NCI-H226 (cell line): ENCODE results near the gene PLXNA4.
"Not testable (repeated sequence)": the region's sequence is repeated elsewhere in the genome, so short reads cannot be mapped to it uniquely, and the experiment has no call there.

Experiments used
- DNase-seq: peaks from one replicate; pipeline ENCODE4 v3.0.0-alpha.2; 2015

PLXNA4 gene, protein sequence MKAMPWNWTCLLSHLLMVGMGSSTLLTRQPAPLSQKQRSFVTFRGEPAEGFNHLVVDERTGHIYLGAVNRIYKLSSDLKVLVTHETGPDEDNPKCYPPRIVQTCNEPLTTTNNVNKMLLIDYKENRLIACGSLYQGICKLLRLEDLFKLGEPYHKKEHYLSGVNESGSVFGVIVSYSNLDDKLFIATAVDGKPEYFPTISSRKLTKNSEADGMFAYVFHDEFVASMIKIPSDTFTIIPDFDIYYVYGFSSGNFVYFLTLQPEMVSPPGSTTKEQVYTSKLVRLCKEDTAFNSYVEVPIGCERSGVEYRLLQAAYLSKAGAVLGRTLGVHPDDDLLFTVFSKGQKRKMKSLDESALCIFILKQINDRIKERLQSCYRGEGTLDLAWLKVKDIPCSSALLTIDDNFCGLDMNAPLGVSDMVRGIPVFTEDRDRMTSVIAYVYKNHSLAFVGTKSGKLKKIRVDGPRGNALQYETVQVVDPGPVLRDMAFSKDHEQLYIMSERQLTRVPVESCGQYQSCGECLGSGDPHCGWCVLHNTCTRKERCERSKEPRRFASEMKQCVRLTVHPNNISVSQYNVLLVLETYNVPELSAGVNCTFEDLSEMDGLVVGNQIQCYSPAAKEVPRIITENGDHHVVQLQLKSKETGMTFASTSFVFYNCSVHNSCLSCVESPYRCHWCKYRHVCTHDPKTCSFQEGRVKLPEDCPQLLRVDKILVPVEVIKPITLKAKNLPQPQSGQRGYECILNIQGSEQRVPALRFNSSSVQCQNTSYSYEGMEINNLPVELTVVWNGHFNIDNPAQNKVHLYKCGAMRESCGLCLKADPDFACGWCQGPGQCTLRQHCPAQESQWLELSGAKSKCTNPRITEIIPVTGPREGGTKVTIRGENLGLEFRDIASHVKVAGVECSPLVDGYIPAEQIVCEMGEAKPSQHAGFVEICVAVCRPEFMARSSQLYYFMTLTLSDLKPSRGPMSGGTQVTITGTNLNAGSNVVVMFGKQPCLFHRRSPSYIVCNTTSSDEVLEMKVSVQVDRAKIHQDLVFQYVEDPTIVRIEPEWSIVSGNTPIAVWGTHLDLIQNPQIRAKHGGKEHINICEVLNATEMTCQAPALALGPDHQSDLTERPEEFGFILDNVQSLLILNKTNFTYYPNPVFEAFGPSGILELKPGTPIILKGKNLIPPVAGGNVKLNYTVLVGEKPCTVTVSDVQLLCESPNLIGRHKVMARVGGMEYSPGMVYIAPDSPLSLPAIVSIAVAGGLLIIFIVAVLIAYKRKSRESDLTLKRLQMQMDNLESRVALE (N-terminal part only)

DNA sequence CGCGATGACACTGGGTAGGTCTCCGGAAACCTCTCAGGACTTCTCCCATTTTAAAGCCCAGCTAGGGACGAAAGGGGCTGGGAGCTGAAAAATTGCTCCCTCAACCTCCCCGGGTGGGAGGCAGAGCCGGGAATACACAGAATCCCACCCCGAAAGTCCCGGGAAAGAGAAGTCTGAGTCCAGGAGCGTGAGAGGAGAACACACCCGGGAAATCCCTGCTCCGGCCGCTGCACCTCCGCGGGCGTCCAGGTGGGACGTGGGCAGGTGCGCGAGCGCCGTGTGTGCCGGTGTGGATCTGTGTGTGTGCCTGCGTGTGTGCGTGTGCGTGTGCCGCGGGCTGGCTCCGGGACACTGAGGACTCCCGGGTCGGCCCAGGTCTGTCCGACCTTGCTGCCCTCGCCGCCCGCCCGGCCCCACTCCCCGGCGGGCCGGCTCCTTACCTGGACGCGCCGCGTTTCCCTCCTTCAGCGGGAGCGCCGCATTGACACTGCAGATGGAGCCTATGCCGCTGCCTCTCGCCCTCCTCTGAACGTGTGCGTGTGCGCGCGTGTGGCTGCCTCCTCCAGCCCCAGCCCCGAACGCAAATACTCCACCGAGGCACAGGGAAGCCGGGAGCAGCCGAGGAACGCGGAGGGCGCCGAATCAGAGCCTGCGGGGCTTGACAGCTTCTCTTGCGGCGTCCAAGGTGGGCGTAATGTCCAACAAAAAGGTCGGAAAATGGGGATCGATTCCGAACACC is at the start of gene PLXNA4:
TSS of gene PLXNA4 (minus strand) at position 489 of the 739 bp plus-strand sequence. CDS start 67,777 bp downstream, outside the sequence.
- no peak for DNase-seq

DNA sequence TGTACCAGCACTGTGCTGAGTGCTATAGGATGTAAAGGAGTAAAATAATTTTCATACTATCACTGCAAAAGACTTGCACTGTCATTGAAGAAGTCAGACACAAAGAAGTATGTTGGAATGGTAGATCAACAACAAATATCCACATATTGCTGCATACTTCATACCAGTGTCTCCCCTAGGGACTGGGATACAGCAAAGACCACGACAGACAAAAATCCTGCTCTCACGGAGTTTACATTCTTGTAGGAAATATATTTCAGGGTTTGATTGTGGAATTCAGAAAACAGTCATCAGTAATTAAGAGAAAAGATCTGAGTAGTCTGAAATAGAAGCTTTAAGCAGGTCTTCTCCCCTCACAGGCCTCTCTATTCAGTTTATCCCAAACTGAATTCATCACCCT is 49.4 kb upstream of the PLXNA4 start:
- DNase-seq: no peak

DNA sequence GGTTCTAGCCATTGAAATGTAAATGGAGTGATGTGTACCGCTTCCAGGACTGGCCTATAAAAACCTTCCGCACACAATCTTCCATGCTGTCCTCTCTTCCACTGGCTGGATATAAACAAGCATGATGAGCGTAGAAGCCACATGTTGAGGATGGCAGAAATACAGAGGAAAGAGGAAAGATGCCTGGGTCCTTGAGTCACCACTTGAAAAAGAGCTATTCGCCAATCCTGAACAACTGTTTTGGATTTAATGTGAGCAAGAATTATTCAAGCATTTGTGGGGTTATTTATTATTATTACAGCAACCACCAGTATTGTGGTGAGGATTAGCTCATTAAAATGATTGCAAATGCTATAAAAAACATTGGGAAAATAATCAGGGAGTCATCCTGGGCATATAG is 45.8 kb upstream of the PLXNA4 start:
- no peak for DNase-seq

DNA sequence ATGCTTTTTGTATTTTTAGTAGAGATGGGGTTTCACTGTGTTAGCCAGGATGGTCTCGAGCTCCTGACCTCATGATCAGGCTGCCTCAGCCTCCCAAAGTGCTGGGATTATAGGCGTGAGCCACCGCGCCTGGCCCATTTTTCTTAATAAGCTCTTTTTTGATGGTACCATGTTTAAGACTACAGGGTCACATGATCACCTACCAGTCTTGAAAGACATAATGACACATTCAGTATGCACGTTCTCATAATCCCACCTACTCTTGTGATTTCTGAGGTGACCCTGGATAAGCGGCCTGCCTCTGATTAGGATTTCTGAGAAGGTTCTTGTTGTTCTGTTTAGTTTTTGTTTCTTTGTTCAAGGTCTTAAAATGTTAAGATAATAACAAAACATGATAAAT is 43.7 kb upstream of the PLXNA4 start:
- DNase-seq: no peak

DNA sequence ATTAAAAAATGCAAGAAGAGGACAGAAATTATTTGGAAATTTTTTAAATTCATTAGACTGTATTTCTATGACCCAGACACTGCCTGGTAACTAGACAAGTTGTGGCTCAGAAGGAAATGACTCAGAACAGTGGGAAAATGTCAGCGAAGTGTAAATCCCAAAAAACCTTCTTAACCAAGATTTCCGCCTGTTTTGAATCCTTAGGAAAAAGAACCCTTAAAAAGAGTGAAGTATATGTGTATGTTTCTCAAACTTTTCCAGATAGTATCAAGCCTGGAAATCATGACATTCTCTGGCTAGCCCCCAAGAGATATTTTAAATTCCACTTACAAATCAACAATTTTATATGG is 42.7 kb upstream of the PLXNA4 start:
- DNase-seq: no peak

DNA sequence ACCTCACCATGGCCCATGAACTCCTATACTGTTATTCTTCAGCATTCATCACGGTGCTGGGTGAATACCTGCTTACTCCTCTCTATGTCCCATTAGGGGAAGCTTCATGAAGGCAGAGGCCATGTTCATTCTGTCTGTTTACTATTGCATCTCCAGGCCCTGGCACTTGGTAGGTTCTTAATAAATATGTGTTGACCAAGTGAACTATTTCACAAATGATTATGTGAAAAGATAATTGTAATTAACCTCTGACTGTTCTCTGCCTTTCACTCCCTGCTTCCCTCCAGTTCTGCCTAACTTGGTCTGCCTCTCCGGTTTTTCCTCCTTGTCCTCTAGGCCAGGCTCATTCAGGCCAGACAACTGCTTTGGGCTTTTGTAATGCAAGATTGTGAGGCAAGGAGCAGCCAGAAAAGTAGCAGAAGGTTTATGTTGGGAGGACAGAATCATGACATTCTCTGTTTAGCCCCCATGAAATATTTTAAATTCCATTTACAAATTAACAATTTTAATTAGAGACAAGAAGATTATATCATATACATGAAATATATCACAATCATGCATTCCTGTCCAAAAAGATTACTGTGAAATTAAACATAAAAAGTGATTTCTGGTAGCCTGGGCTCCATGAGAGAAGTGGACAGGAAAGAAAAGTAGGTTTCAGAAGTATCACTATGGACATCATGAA is 42.1 kb upstream of the PLXNA4 start:
- no peak for DNase-seq

DNA sequence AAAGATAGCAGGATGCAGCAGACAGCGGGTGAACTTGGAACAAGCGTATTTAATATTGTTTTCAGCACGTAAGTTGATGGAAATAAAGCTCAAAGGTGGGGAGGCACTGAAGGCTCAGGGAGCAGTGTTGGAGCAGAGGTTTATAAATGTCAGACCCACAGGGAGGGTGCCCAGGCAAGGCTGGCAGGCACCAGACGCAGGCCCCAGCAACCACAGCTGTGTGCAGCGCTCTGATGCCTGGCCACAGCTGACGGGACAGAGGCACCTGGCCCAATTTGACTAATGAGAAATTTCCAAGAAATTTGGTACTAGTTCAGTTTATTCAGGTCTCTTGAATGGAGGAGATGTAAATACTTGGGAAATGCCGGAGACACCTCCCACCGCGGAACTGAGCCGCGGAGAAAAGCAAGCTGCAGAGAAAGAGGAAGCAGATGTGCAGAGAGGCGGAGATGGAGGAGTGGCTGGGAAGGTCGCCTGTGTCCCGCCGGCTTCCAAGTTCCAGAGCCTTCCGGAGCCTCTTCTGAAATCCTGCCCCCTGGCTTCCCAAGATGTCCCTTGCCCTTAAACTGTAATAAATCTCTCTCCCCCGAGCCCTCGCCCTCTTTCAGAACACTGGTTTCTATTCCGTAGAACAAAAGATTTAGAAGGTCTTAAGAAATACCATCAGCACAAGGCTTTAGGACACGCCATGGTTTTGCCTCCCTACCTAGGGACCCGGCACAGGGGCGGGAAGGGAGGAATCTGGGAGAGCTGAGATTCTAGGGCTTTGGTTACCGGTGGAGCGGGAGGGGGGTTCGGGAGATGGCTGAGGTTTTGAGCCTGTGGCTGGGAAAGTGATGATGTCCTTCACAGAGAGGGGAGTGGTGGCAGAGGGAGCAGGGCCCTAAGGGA is 38.4 kb upstream of the PLXNA4 start:
- no peak for DNase-seq

DNA sequence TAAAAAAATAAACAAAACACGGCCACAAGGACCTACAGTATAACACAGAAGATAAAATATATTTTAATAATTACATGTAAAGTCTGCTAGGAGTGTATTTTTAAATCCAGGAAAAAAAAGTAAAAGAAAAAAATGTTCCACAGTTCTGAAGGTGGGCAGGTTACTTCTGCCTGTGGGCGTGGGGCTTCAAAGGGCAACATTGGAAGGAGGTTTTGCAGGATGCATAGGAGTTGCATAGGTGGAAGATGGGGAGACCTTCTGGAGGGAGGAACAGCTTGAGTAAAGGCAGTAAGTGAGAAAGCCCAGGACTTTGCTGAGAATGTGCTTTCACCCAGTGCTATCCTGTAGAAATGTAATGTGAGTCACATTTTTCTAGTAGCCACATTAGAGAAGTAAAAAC is 37.5 kb upstream of the PLXNA4 start:
- no peak for DNase-seq

DNA sequence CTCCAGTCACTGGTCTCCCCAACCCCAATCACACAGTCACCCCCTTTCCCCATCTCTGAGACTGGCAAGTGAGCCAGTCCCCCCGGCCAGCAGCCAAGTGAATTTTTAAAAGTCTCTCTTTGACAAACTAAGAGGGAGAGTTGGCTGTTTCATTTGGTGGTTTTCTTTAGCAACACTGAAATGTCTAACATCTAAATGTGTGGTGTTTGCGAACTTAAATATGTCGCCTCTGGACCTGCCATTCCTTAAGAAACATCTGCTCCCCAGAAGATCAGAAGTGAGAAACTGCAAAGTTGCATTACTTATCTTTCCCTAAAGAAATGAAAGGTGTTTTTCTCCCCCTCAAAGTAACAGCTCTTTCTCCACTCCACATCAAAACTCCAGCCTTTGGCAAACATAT is 34.7 kb upstream of the PLXNA4 start:
- no peak for DNase-seq

DNA sequence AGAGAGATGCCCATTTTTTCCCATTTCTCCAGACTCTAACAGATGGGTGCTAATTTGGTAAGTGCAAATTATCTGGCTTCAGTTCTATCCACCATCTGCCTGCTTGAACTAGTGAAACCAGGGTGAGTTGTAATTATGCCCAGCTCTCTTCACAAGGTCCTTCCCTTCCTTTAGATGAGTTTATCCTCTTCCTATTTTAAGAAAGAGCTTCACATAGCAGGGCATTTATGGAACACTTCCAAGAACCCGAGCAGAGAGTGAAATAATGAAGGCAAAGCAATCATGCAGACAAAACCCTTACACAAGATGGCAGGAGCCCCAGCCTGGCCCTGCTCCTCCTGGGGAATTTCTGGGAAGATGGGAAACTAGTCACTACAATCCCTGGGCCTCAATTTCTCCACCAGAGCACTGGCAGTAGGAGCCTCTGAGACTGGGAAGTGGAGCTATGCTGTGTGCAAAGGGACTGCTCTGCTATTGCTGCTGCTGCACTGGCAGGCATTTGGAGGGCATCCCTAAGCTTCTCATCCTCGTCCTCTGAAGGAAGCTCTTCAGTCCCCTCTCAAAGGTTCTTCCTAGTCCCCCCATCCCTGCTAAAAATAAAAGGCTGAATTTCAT is 33.7 kb upstream of the PLXNA4 start:
- no peak for DNase-seq

DNA sequence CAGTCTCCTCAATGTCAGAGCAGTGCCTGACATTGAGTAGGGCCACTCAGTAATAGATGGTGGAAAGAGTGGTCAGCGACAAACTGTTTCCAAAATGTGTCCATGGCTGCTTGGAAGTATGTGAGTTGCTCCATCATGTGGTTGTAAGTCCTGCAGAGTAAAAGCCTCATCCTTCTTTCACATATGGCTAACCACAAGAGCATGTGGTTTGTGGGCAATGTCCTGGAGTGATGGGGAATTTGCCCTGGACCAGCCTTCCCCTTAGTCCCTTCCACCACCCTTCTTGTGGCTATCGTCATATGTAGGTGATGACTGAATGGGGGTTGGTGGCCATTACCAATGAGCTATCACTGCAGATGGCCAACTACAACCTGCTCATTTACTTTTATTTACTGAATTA is 33.0 kb upstream of the PLXNA4 start:
- DNase-seq: no peak

DNA sequence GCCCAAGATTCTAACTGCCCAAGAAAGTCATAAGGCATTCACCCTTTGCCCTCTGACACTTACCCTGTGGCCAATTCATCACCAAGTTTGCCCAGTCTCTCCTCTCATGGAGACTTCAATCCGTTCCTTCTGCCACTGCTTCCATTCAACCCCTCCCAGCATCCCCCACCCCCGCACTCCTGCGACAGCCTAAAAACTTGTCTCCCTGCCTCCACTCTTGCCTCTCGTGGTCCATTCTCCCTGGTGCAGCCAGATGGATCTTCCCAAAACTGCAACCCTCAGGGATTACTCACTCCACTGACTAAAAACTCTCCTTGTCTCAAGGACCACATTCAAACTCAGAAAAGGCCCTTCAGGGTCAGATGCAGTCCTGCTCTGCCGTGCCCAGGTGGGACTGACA is 32.3 kb upstream of the PLXNA4 start:
- no peak for DNase-seq

DNA sequence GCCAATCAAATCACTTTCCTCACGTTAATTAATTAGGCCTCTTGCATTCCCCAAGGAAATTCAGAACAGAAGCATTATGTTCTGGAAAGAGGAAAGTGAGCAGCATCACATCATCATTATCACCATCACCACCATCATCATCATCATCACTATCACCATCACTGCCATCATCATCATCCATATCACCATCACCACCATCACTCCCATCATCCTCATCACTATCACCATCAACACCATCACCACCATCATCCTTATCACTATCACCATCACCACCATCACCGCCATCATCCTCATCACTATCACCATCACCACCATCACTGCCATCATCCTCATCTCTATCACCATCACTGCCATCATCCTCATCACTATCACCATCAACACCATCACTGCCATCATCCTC is 31.4 kb upstream of the PLXNA4 start:
- DNase-seq: no peak

DNA sequence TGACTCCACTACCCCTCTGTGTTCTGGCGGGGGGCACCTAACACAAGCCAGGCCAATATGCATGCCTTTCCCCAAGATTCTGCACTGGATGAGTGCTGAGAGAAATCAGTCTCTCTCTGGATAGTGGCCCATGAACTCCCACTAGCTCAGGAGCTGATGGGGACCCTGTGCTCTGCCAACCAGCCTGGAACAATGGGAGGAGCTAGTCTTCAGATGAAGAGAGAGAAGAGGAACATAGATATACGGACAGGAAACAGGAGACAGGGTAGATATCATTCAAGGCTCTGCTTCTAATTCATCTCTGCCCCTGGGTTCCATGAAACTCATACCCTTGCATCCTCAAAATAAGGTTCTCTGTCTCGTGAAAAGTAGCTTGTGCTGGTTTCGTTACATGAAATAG is 27.9 kb upstream of the PLXNA4 start:
- no peak for DNase-seq

DNA sequence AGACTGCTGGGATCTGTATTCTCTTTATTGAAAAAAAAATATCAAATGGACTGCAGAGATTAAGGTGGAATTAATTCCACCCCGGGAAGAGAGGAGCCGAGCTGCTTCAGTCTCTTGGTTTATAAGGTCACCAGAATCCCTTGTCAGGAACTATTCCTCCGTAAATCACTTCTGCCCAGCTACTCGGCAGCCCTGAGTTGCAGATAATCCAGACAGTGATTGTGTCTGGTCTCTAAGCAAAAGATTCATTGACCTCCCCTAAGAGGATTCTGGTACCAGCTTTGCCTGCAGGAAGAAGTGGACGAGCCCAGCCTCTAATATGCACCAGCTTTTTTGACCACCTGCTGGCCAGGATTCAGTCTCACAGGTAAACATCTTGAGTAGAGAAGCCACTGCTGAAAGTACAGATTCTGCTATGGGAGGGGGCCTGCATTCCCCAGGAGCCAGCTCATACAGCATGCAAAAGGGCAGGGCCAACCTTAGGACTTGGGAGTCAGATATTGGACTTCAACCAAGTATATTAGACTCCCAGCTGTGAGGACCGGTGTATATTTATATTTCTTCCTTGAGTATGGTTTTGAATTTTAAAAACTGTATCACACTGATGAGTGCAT is 27.1 kb upstream of the PLXNA4 start:
- DNase-seq: no peak

DNA sequence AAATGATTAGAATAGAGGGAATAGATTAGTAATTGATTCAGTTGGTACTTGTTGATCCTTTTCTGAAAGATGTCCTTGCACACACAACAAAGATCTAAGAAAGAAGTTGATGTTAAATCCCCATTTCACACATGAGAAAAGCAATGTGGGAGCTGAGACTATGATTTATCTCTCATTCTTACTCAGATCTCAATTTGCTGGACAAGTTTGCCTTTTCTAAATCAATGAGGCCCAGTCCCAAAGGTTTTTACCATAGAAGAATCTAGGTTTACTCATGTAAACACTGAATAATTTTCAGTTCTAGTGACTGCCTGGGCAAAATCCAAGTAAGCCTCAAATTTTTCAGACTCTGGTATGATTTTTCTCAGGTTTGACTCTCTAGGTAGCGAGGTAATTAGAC is 25.5 kb upstream of the PLXNA4 start:
- DNase-seq: no peak

DNA sequence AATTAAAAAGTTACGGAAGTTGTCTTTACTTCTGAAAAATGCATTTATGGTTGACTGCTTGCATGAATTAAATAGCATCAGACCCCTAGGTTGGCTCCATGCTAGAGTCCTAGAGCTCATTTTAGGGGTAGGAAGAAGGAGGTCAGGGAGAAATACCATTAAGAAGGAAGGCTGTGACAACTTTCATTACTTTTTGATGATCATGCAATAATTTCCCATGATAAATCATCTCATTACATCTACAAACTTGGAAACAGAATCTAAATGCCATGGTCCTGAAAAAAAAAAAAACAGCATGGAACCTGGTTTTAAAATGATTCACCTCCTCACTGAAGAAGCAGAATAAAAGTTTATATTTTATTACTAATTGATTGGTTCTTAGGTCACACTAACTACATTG is 20.3 kb upstream of the PLXNA4 start:
- no peak for DNase-seq

DNA sequence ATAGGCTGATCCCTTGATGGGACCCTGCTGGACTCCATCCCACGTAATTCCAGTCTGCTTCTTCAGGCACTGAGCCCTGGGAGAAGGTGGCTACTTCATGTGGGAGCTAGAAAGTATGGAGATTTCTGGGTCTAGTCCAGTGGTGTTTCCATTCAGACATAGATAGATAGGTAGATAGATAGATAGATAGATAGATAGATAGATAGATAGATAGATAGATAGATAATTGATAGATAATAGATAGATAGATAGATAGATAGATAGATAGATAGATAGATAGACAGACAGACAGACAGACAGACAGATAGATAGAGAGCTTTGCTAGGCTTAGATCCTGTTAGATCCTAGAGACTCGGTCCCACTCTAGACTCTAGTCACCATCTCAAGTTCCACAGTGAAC is 18.5 kb upstream of the PLXNA4 start:
- not testable (repeated sequence) for DNase-seq

DNA sequence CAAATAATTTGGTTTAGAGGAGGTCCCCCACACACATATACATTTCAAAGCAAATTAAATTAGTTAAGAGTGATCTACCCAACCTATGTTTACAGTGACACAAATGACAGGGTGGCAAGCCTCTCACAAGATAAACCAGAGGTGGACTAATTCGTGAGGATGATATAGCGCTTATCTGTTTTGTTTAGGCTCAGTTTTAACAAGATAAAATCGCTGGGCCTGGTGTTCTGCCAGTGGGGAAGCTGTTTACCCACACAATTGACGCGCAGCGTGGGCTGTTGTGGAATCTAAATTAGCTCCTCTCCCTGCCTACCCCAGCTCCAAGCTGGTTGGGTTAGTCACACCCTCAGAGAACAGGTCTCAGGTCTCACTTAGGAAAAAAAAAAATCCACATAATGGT is 16.7 kb upstream of the PLXNA4 start:
- no peak for DNase-seq
